GM19025 (cell line): ENCODE results near the gene IFNK.

Experiments used
- ATAC-seq: cut with Tn5 transposase; IDR thresholded peaks from one replicate; pipeline ENCODE4 v1.9.1; 2021; ENCODE audit warnings: mild to moderate bottlenecking, low read depth, moderate library complexity; ENCODE audit not compliant: unreplicated experiment

The IFNK gene

DNA sequence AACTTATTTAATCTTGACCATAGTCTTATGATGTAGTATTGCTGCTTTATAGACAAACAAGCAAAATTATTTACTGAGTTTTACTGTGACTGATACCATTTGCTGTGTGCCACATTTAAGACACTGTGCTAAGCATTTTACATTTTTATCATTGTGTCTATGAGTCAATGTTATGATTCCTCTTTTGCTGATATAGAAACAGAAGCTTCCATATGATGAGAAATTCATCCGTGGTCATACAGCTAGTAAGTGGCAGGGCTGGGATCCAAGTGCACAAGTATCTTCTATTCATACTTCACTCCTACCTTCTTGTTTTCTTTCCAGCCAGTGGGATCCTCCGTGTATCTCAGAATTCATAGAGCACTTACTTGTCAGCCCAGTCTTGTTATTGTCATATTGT lies 17.1 kb upstream of the IFNK start:
- ATAC-seq: no peak

DNA sequence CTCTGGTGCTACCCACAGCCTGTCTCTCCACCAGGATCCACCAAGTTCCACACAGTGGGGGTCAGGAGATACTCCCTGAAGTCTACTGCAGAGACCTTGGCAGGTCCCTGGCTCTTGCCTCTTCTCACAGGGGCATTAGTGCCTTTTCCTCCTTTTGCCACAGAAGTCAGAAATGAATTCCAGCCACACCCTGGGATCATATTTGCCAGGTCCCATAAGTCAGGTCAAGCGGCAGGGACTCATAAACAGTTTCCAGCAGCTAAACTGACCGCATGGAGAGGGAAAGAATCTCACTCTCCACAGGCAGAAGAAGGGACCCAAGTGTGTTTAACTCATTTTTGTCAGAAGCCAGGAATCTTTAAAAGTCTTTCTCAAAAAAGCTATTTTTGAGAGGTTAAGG lies 13.3 kb upstream of the IFNK start:
- no peak for ATAC-seq

GRCh38 chr9:27511771-27512170 lies 12.3 kb upstream of the IFNK start:
- ATAC-seq: no peak

- no peak for ATAC-seq
Observed at GRCh38 chr9:27514551-27514950, 9.5 kb upstream of the IFNK start.

- no peak for ATAC-seq
Observed at GRCh38 chr9:27518006-27518405, 6.1 kb upstream of the IFNK start.

DNA sequence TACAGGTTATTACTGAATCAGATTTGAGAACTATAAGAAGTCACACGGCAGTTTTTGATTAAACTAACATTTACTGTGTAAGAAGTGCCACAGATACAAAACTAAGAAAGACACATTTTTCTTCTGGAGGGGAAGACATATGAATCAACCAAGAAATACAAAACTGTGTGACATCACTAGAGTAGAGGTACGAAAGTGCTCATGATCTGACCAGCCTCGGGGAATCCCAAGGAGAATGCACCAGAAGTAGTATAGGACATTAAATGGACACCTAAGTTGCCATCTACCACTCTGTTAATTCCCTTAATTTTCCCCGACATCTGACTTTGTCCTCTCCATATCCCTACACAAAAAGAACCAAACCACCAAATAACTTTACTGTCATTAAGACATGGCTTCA lies 5.3 kb upstream of the IFNK start:
- ATAC-seq: no peak

GRCh38 chr9:27519466-27520465 lies 4.3 kb upstream of the IFNK start:
- ATAC-seq: no peak

DNA sequence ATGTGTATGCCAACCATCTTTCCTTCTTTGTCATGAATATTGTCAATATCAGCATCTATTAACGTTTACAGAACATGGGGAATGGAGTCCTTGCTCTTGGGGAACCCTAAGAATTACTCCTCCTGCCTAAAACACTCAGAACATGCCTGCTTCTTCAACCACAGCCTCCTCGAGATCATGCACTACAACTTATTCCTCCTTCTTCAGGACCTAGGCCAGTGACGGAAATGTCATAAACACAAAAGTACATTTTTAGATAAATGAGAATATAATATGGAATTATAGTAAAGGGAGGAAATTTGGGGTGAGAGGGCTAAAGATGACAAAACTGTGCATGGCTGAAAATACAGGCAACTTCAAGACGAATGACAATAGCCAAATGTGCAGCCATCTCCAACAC lies 3.1 kb upstream of the IFNK start:
- ATAC-seq: no peak

DNA sequence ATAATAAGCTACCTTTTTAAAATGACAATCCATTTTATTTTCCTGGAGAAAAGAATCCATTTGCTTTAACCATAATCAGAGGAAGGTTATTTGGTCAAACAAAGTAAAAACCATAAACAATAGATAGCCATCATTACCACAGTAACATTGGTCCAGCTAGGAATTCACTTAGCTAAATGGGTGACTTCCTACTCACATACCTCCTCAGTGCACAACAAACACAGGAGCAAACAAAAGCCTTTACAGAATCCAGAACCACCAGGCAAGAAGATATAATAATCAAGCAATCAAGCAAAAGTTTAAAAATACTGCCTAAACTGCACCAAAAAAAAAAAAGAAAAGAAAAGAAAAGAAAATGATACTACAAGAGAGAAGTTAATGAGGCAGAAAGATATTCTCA lies 949 bp upstream of the IFNK start:
- no peak for ATAC-seq

- ATAC-seq: no peak
Observed at GRCh38 chr9:27527702-27528075, 3.6 kb downstream of the IFNK start.

DNA sequence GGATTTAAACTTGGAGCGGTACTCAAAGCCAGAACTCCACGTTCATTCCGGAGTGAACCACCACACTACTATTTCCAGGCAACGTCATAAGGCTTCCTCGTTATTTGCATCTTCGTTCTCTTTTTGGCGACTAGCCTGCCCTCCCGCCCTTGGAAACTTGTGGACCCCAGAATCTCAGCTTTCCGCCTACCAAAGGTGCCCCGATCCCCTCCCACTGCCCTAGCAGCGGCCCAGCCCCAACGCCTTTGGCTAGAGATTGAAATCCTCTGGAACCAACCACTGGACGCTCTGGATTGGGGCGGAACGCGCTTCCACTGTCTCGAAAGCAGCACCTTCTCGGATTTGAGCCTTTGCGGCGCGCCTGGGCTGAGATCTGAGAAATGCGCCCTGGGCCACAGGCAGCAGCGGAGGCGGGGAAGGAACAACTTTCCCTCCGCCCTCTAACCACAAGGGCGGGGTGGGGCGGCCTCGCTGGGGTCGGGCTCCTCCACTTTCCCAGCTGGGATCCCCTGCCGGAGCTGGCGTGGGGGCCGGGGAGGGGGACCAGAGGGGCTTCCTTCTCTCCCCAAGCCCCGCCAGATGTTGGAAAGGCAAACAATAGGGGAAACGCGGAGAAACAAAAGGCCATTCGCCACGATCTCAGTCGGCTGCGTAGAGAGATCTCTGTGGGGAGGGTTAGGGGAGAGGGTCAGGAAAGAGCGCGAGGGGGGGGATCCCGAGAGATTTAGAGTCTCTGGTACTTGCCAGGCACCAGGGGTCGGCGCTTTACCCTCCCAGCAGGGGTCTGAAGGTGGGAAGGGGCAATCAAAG lies 4.2 kb downstream of the IFNK start:
- ATAC-seq: peak; percentile 41

- peak; percentile 29 for ATAC-seq
Observed at GRCh38 chr9:27528886-27529315, 4.8 kb downstream of the IFNK start.

DNA sequence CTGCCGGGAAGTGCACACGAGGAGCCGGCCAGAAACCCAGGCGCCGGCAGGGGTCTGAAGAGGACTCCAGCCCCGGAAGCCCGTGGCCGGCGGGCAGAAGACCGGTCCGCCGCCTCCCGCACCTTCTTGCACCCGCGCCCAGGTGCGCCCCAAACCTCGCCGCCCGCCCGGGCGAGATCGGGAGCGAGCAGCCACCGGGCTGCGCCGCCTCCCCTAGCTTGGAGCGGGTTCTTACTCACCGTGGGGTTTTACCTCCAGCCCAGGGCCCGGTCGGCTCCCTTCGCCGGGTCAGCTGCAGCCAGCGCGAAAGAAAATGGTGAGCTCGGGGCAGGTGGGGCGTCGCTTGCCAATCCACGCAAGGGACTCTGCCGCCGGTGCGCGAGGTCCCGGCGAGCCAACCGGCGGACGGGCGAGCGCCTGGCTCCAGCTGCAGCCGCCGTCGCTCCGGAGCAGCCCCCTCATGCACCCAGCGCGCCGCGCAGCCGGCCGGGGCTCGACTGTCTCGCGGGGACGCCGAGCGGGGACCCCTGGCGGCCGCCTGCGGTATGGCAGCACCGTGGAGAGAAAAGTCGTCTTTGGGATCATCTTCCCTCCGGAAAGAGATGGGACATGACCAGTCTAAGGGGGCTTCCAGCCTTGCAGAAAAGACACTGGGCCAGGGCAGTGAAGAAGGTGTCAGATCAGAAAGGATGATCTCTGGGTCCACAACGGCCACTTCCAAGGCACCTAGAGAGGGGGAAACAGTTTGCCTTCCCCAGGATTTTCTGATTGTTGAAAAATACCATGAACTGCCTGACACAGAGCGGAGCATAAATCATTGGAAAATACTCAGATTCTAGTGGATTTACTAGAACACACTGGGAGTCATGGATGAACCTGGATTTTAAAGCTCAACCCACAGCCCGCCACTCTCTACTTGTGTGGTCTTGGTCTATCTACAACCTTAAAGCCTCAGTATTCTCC lies 5.5 kb downstream of the IFNK start, which contains the start of gene MOB3B:
TSS of gene MOB3B (minus strand) at position 499 of the 963 bp plus-strand sequence. CDS start 74,264 bp downstream, outside the sequence.
- ATAC-seq: peak; percentile 72

DNA sequence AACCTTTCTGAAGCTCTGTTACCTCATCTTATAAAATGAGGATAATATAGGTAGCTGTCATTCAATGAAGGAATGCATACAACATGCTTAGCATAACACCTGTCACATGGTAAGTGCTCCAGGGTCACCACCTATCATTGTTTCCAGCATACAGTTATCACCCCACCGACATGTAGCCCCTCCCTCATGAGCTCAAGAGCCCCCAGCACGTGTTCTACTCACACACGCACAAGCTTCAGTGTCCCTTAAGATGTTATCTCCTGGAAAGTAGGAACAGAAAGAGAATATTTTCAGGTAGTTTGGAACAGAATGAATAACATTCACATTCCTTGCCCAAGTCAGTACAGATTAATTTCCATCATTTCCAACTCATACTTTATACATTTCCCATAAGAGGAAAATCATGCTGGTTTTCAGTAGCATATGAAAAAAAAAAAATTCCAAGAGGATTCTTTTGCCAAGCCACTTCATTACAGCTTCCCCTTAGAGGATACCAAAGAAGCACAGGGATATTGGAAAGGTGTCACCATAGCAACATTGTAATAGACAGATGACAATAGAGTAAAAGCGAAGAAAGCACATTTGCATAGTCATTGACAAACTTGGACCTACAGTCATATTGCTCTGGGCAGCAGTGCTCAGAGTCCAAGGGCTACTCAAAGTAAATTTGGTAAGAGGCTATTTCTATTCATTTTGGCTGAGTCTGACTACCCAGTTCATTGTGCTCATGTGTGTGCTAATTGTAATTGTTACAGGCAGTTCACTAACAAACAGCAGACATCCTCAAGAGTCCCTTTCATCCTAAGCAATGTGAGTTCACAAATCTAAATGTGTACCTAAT lies 7.0 kb downstream of the IFNK start:
- no peak for ATAC-seq

DNA sequence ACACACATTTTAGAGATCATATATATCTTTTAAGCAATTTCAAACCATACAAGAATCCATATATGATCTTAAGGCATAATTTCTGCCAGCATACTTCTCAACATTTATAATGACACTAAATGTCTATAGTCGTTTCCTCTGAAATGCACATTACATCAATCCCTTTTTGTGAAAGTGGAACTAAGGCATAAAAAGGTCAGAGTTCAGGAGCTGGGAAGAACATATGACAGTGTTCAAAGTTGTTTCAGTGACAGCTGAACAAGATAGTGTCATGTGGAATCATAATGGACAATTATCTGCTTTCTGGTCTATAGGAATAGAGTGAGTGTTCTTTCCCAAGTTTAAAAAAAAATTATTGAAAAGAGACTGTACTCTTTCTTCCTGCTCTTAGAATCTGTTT lies 8.0 kb downstream of the IFNK start:
- ATAC-seq: no peak

DNA sequence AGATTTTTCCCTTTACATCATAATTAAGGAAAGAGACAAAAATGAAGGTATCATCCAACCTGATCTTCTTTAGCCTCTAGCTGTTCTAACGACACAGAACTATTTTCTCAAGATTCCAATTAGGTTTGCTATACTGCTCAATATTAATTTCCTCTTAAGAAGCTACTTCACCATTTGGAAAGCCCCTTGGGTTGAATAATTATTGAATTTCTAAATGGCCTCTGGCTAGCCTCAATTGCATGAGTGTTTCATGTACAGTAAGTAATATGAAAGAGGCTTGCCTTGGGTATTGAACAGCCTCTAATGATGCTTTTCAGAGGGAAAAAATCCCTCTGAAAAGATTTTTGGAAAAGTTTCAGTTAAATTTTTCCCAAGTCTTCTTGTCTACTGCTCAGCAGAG lies 9.2 kb downstream of the IFNK start:
- ATAC-seq: no peak

- ATAC-seq: no peak
Observed at GRCh38 chr9:27534131-27534530, 10.0 kb downstream of the IFNK start.

- ATAC-seq: no peak
Observed at GRCh38 chr9:27534658-27535209, 10.6 kb downstream of the IFNK start.

DNA sequence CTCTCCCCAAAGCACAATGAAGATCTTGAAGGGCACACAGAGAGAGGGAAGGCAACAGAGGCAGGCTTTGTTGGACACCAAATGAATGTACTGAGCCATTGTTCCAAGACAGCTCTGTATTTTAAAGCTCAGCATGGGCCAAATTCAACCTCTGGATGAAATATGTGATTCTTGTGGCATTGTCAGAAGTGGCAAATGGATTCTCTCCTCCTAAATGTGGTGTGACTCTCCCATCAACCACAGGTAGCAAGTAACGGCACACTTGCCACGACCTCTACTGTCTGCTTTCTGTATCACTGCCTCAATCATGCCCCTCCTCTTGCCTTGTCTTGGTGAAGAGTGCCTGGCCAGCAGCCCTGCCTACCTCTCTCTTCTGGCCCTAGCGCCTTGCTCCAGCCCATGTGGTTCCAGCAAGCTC lies 11.6 kb downstream of the IFNK start:
- ATAC-seq: peak; percentile 25
